Nephron progenitor cell (in vitro differentiated cells): ENCODE results near the gene ARL8B.
A peak's percentile ranks its signal among the peaks of the same experiment; 100 is the strongest.

ENCODE experiments used
- DNase-seq: peaks from one replicate; pipeline ENCODE4 v3.0.0; 2021
- H3K27ac Mint-ChIP-seq: 2 replicates; pipeline ENCODE4 v1.8.0; 2021; ENCODE audit warnings: mild to moderate bottlenecking, moderate library complexity, mixed read lengths
- H3K27me3 Mint-ChIP-seq: 2 replicates; pipeline ENCODE4 v1.8.0; 2021; ENCODE audit warnings: mild to moderate bottlenecking, low read depth, mixed read lengths; ENCODE audit not compliant: poor library complexity
- H3K36me3 Mint-ChIP-seq: 2 replicates; pipeline ENCODE4 v1.8.0; 2021; ENCODE audit warnings: low read depth, mixed read lengths
- H3K4me1 Mint-ChIP-seq: 2 replicates; pipeline ENCODE4 v1.8.0; 2021; ENCODE audit warnings: mixed read lengths
- H3K4me3 Mint-ChIP-seq: 2 replicates; pipeline ENCODE4 v1.8.0; 2021; ENCODE audit warnings: mild to moderate bottlenecking, moderate library complexity, mixed read lengths
- H3K9me3 Mint-ChIP-seq: 2 replicates; pipeline ENCODE4 v1.8.0; 2021; ENCODE audit warnings: mild to moderate bottlenecking, moderate library complexity, mixed read lengths
- CTCF ChIP-seq: fragments of 200-600 bp; sonication (generic); IDR thresholded peaks from 2 replicates; pipeline ENCODE4 v1.5.0; 2021; ENCODE audit warnings: antibody characterized with exemption

Gene ARL8B

GRCh38 chr3:5138214-5138981 lies 16.3 kb downstream of the ARL8B start:
- peaks cover 30% of the 10 kb centered on the region for H3K4me1 Mint-ChIP-seq
- H3K4me3 Mint-ChIP-seq: no peak overlapping the region
- H3K36me3 Mint-ChIP-seq: peaks cover 40% of the 10 kb centered on the region
- H3K27ac Mint-ChIP-seq: peak overlapping the region; percentile 55
- TF ChIP-seq CTCF: no peak
- DNase-seq: no peak
- peaks cover 28% of the 10 kb centered on the region for H3K9me3 Mint-ChIP-seq
- no peaks in the 10 kb centered on the region for H3K27me3 Mint-ChIP-seq

GRCh38 chr3:5140230-5140621 lies 18.1 kb downstream of the ARL8B start:
- no peak for DNase-seq
- Mint-ChIP-seq H3K4me3 (no peak overlapping the region), H3K36me3 (peaks cover 58% of the 10 kb centered on the region), H3K9me3 (peaks cover 46% of the 10 kb centered on the region), H3K27me3 (no peaks in the 10 kb centered on the region), H3K27ac (peak overlapping the region; percentile 11), H3K4me1 (peaks cover 18% of the 10 kb centered on the region)
- no peak for TF ChIP-seq CTCF

DNA sequence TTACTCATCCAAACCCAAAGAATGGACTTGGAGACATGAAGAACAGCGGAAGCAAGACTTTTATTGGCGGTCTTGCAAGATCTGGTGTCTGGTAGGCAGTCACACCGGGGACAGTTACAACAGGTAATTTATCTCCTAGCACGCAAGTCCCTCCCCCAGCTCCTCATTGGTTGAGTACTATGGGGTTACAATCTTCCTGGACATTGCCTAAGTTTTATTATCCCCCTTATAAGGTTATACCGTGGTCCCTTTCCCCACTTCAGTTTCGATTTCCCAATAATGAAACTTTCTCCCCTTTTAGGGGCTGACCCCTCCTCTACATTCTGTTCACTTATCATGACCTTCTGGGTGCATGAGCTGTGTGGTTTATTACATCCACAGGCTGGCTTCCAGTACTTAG lies 18.7 kb downstream of the ARL8B start:
- H3K36me3 Mint-ChIP-seq: peaks cover 64% of the 10 kb centered on the region
- no peak for DNase-seq
- H3K27ac Mint-ChIP-seq: no peak overlapping the region
- no peak overlapping the region for H3K4me3 Mint-ChIP-seq
- H3K9me3 Mint-ChIP-seq: peaks cover 52% of the 10 kb centered on the region
- TF ChIP-seq CTCF: no peak
- peaks cover 18% of the 10 kb centered on the region for H3K4me1 Mint-ChIP-seq
- H3K27me3 Mint-ChIP-seq: no peaks in the 10 kb centered on the region

DNA sequence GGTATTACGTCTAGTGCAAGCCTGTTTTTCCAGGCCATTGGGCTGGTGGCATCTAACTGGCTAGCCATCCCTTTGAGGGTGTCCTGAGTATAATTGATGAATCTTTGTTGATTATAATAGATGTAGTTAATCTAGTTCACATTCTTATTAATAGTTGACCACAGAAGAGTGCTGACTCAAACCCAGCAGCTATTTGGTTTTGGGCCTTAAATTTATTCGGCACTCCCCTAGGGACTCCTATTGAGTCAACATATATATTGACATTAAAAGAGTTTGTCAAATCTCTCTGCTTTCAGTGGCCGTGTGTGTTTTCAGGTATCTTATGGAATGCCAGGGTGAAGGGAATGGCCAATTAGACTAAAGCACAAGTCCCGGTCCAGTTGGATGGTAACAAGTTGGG lies 19.7 kb downstream of the ARL8B start:
- Mint-ChIP-seq H3K4me3 (no peak overlapping the region), H3K36me3 (peaks cover 73% of the 10 kb centered on the region), H3K9me3 (peaks cover 59% of the 10 kb centered on the region), H3K27ac (no peak overlapping the region), H3K4me1 (peaks cover 11% of the 10 kb centered on the region), H3K27me3 (no peaks in the 10 kb centered on the region)
- DNase-seq: no peak
- TF ChIP-seq CTCF: no peak

DNA sequence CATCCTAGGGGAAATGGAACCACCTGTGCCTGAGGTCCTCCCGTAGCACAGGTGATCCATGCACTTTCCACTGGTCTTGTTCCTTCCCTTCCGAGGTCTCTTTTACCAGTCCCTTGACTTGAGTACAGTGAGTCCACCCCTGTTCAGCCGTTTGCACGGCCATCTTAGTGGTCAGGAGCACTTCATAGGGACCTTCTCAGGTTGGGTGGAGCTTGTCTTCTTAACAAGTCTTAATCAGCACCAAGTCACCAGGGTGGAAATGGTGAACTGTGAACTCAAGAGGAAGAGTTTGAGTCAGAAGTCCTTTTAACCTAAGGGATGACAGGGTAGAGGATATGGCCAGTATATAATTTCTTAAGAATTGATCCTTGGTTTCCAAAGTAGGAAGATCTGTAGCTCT lies 21.4 kb downstream of the ARL8B start:
- no peaks in the 10 kb centered on the region for H3K4me1 Mint-ChIP-seq
- H3K9me3 Mint-ChIP-seq: peaks cover 76% of the 10 kb centered on the region
- no peaks in the 10 kb centered on the region for H3K27me3 Mint-ChIP-seq
- no peak for DNase-seq
- no peak overlapping the region for H3K27ac Mint-ChIP-seq
- no peak overlapping the region for H3K4me3 Mint-ChIP-seq
- H3K36me3 Mint-ChIP-seq: peaks cover 90% of the 10 kb centered on the region
- no peak for TF ChIP-seq CTCF
